KBM-7 (cell line): ENCODE results near the gene CABP2.
"Not testable (repeated sequence)": the region's sequence is repeated elsewhere in the genome, so short reads cannot be mapped to it uniquely, and the experiment has no call there.

Source experiments
- DNase-seq: peaks from one replicate; pipeline ENCODE4 v3.0.0-alpha.2; 2015
- in situ Hi-C: fragments of 300-500 bp; cut with MboI; formaldehyde crosslinking; loops from 2 replicates; pipeline ENCODE4 v1.14.3; 2020; ENCODE audit warnings: low sequenced_read_pairs, low pct_unique_long_range_greater_than_20kb, mixed read lengths

The CABP2 gene

GRCh38 chr11:67516806-67517205, 6.4 kb downstream of the CABP2 start:
- in situ Hi-C loops = no loop called here
- DNase-seq = no peak

- DNase-seq = no peak
- in situ Hi-C loops = no loop called here
Measured at GRCh38 chr11:67514116-67514515, 9.1 kb downstream of the CABP2 start.

GRCh38 chr11:67511558-67511957, 11.7 kb downstream of the CABP2 start:
- in situ Hi-C loops, DNase-seq: not testable (repeated sequence)

- in situ Hi-C loops = no loop called here
- no peak for DNase-seq
Measured at GRCh38 chr11:67510023-67510345, 13.3 kb downstream of the CABP2 start.

GRCh38 chr11:67508486-67509121, 14.6 kb downstream of the CABP2 start:
- in situ Hi-C loops = no loop called here
- DNase-seq = peak; percentile 96

GRCh38 chr11:67507864-67508485, 15.3 kb downstream of the CABP2 start, which contains the start of gene CDK2AP2:
CDK2AP2 (minus strand) TSS chr11:67508162; CDS start chr11:67508082, 80 bp downstream.
- in situ Hi-C loops = no loop called here
- DNase-seq = peak; percentile 99

- DNase-seq = no peak
- in situ Hi-C loops = no loop called here
Measured at GRCh38 chr11:67507242-67507863, 15.9 kb downstream of the CABP2 start.

GRCh38 chr11:67506426-67507051, 16.7 kb downstream of the CABP2 start:
- no peak for DNase-seq
- in situ Hi-C loops = no loop called here

- in situ Hi-C loops = no loop called here
- DNase-seq = peak; percentile 93
Measured at GRCh38 chr11:67505605-67506396, 17.4 kb downstream of the CABP2 start.

GRCh38 chr11:67504950-67505581, 18.2 kb downstream of the CABP2 start, which contains the start of gene PITPNM1:
PITPNM1 (minus strand) TSS chr11:67505363; CDS start chr11:67504180, 1,183 bp downstream.
- DNase-seq = peak; percentile 23
- in situ Hi-C loops = no loop called here

- in situ Hi-C loops = no loop called here
- no peak for DNase-seq
Measured at GRCh38 chr11:67504005-67504949, 19.0 kb downstream of the CABP2 start.

- no peak for DNase-seq
- in situ Hi-C loops = no loop called here
Measured at GRCh38 chr11:67503119-67504004, 19.9 kb downstream of the CABP2 start.

GRCh38 chr11:67502328-67502979, 20.8 kb downstream of the CABP2 start:
- in situ Hi-C loops = no loop called here
- no peak for DNase-seq

GRCh38 chr11:67501854-67502253, 21.4 kb downstream of the CABP2 start:
- in situ Hi-C loops = no loop called here

GRCh38 chr11:67500831-67501715, 22.2 kb downstream of the CABP2 start:
- in situ Hi-C loops = no loop called here
- no peak for DNase-seq

More at GRCh38 chr11:67501854-67502253, 21.4 kb downstream of the CABP2 start:
- DNase-seq = no peak

- DNase-seq = no peak
- in situ Hi-C loops = no loop called here
Measured at GRCh38 chr11:67500484-67500821, 22.8 kb downstream of the CABP2 start.
